Upper lobe of left lung (tissue), 4 donors: ENCODE results near the gene TRAP1.

ENCODE experiments used
- CTCF ChIP-seq, 6 experiments: fragments of 450-650 bp in 4 of 6; fragments of 200-600 bp in 2 of 6; sonication (generic) in 2 of 6; IDR thresholded peaks; one replicate each; pipeline ENCODE4 v1.5.1; 2016 to 2019; ENCODE audit warnings: antibody characterized with exemption in 6 of 6
- POLR2A ChIP-seq, 4 donors: fragments of 450-650 bp; IDR thresholded peaks; one replicate each; pipeline ENCODE4 v1.5.1; 2016 to 2017; ENCODE audit warnings: antibody characterized with exemption in 4 of 4, mild to moderate bottlenecking in 2 of 4
- POLR2AphosphoS5 ChIP-seq, 2 donors: sonication (generic); formaldehyde crosslinking; IDR thresholded peaks; one replicate each; pipeline ENCODE4 v1.5.1; 2017; ENCODE audit warnings: antibody characterized with exemption in 2 of 2

GRCh38 chr16:3651461-3652372 lies 65.6 kb downstream of the TRAP1 start:
- TF ChIP-seq POLR2A (IDR thresholded peaks at IDR 0.05) (no peak), CTCF (IDR thresholded peaks at IDR 0.05) (no peak), POLR2AphosphoS5 (IDR thresholded peaks at IDR 0.05) (no peak)
